Vagina (tissue), 2 donors: Measurements from ENCODE around the gene FABP7. TPM values are rescaled to one million over a fixed set of nuclear protein-coding genes. Genes with fewer than 3 reads are reported as not detected.
A peak's percentile ranks its signal among the peaks of the same experiment; 100 is the strongest.

Source experiments
- DNase-seq, 2 donors: peaks; one replicate each; pipeline ENCODE4 v3.0.0-alpha.2; 2017; ENCODE audit errors: extremely low spot score in 2 of 2
- H3K27ac ChIP-seq: fragments of 200-600 bp; sonication (generic); one replicate; pipeline ENCODE4 v1.5.1; 2019
- H3K27me3 ChIP-seq: fragments of 200-600 bp; sonication (generic); one replicate; pipeline ENCODE4 v1.5.1; 2019
- H3K36me3 ChIP-seq, 2 donors: fragments of 200-600 bp; sonication (generic); one replicate each; pipeline ENCODE4 v1.5.1; 2017 to 2019
- H3K4me1 ChIP-seq: fragments of 200-600 bp; sonication (generic); one replicate; pipeline ENCODE4 v1.5.1; 2019
- H3K4me3 ChIP-seq, 2 donors: fragments of 200-600 bp; sonication (generic); 1 replicate in 1 of 2; 2 replicates in 1 of 2; pipeline ENCODE4 v1.5.1; 2016 to 2019
- H3K9me3 ChIP-seq: fragments of 200-600 bp; sonication (generic); one replicate; pipeline ENCODE4 v1.5.1; 2019
- CTCF ChIP-seq, 3 experiments: fragments of 450-650 bp in 2 of 3; fragments of 200-600 bp in 1 of 3; sonication (generic) in 1 of 3; IDR thresholded peaks; one replicate each; pipeline ENCODE4 v1.5.1; 2017 to 2019; ENCODE audit warnings: antibody characterized with exemption in 3 of 3, mild to moderate bottlenecking in 2 of 3, moderate library complexity in 2 of 3
- POLR2A ChIP-seq, 2 donors: fragments of 450-650 bp; IDR thresholded peaks; one replicate each; pipeline ENCODE4 v1.6.1; 2017; ENCODE audit warnings: antibody characterized with exemption in 2 of 2, mild to moderate bottlenecking in 2 of 2, moderate library complexity in 2 of 2
- POLR2AphosphoS5 ChIP-seq, 2 donors: sonication (generic); formaldehyde crosslinking; IDR thresholded peaks; one replicate each; pipeline ENCODE4 v1.9.0; 2017; ENCODE audit warnings: antibody characterized with exemption in 2 of 2, mild to moderate bottlenecking in 2 of 2, low read depth in 1 of 2; ENCODE audit not compliant: insufficient read depth in 1 of 2
- intact Hi-C: fragments of 100-400 bp; cut with DNase I; formaldehyde crosslinking; loops from one replicate; pipeline ENCODE4 v1.15.1; 2023
- total RNA-seq: library from RNA; depleted of rRNA; stranded (reverse); fragments of >200 nt; gene quantifications from one replicate; pipeline ENCODE4 v1.2.3, GENCODE V29; 2016

FABP7 gene
- total RNA-seq, 1 donor from 2014 or later: not detected

- H3K4me1 ChIP-seq: peaks cover 26% of the 10 kb centered on the region
- TF ChIP-seq POLR2A (IDR thresholded peaks at IDR 0.05): no peak
- no peak for TF ChIP-seq CTCF (IDR thresholded peaks at IDR 0.05)
- no peak for TF ChIP-seq POLR2AphosphoS5 (IDR thresholded peaks at IDR 0.05; ENCODE audit: insufficient read depth in 1 of 2, low read depth in 1 of 2)
- no peaks in the 10 kb centered on the region for H3K9me3 ChIP-seq
- peaks cover 0 to 33% of the 10 kb centered on the region in 2 donors for H3K36me3 ChIP-seq
- peak overlapping the region; percentile 29 for H3K27ac ChIP-seq
- intact Hi-C loops: no loop called here
- no peak overlapping the region for H3K4me3 ChIP-seq
- DNase-seq: no peak
- H3K27me3 ChIP-seq: no peaks in the 10 kb centered on the region
Measured at GRCh38 chr6:122806291-122806690, 26.8 kb downstream of the FABP7 start.

- no peak for TF ChIP-seq CTCF (IDR thresholded peaks at IDR 0.05)
- TF ChIP-seq POLR2A (IDR thresholded peaks at IDR 0.05): no peak
- TF ChIP-seq POLR2AphosphoS5 (IDR thresholded peaks at IDR 0.05; ENCODE audit: insufficient read depth in 1 of 2, low read depth in 1 of 2): no peak
- Histone ChIP-seq H3K27ac (no peak overlapping the region), H3K36me3 (peaks cover 0 to 33% of the 10 kb centered on the region in 2 donors), H3K27me3 (no peaks in the 10 kb centered on the region), H3K4me3 (no peak overlapping the region), H3K4me1 (peaks cover 14% of the 10 kb centered on the region), H3K9me3 (no peaks in the 10 kb centered on the region)
- intact Hi-C loops: no loop called here
- DNase-seq: no peak
Measured at GRCh38 chr6:122808121-122808885, 28.8 kb downstream of the FABP7 start.

- no peaks in the 10 kb centered on the region for H3K9me3 ChIP-seq
- peaks cover 0 to 33% of the 10 kb centered on the region in 2 donors for H3K36me3 ChIP-seq
- H3K27ac ChIP-seq: no peak overlapping the region
- intact Hi-C loops: no loop called here
- H3K4me1 ChIP-seq: peaks cover 7% of the 10 kb centered on the region
- no peak for TF ChIP-seq POLR2A (IDR thresholded peaks at IDR 0.05)
- TF ChIP-seq CTCF (IDR thresholded peaks at IDR 0.05): no peak
- TF ChIP-seq POLR2AphosphoS5 (IDR thresholded peaks at IDR 0.05; ENCODE audit: insufficient read depth in 1 of 2, low read depth in 1 of 2): no peak
- no peak overlapping the region for H3K4me3 ChIP-seq
- H3K27me3 ChIP-seq: no peaks in the 10 kb centered on the region
- no peak for DNase-seq
Measured at GRCh38 chr6:122809001-122809400, 29.5 kb downstream of the FABP7 start.

- Histone ChIP-seq H3K36me3 (peaks cover 0 to 32% of the 10 kb centered on the region in 2 donors), H3K9me3 (no peaks in the 10 kb centered on the region), H3K27ac (no peak overlapping the region), H3K4me1 (no peaks in the 10 kb centered on the region), H3K4me3 (no peak overlapping the region), H3K27me3 (no peaks in the 10 kb centered on the region)
- no peak for DNase-seq
- intact Hi-C loops: no loop called here
- TF ChIP-seq POLR2A (IDR thresholded peaks at IDR 0.05) (no peak), CTCF (IDR thresholded peaks at IDR 0.05) (no peak), POLR2AphosphoS5 (IDR thresholded peaks at IDR 0.05; ENCODE audit: insufficient read depth in 1 of 2, low read depth in 1 of 2) (no peak)
Measured at GRCh38 chr6:122809691-122810090, 30.2 kb downstream of the FABP7 start.

GRCh38 chr6:122810189-122810588, 30.7 kb downstream of the FABP7 start:
- no peaks in the 10 kb centered on the region for H3K27me3 ChIP-seq
- peak overlapping the region; percentile 5 for H3K27ac ChIP-seq
- H3K4me1 ChIP-seq: no peaks in the 10 kb centered on the region
- H3K36me3 ChIP-seq: peaks cover 0 to 27% of the 10 kb centered on the region in 2 donors
- H3K9me3 ChIP-seq: no peaks in the 10 kb centered on the region
- no peak overlapping the region for H3K4me3 ChIP-seq
- intact Hi-C loops: no loop called here
- TF ChIP-seq POLR2A (IDR thresholded peaks at IDR 0.05) (no peak), CTCF (IDR thresholded peaks at IDR 0.05) (no peak)
- no peak for DNase-seq
